Neutrophil (primary cell): ENCODE data around the gene MRPL33.

Experiments
- H3K27ac ChIP-seq: fragments of 200-600 bp; sonication (generic); 2 replicates; pipeline ENCODE4 v1.5.1; 2016; ENCODE audit warnings: mild to moderate bottlenecking, moderate library complexity
- H3K27me3 ChIP-seq: fragments of 200-600 bp; sonication (generic); 2 replicates; pipeline ENCODE4 v1.6.0; 2016; ENCODE audit warnings: mild to moderate bottlenecking
- H3K36me3 ChIP-seq: fragments of 200-600 bp; sonication (generic); 2 replicates; pipeline ENCODE4 v1.5.1; 2017
- H3K4me1 ChIP-seq, 2 experiments: fragments of 200-600 bp in 1 of 2; sonication (generic) in 1 of 2; 1 replicate in 1 of 2; 2 replicates in 1 of 2; pipeline versions ENCODE4 v1.5.1 to v1.6.1; 2013 to 2016; ENCODE audit warnings: low read depth in 1 of 2, low read length in 1 of 2, mild to moderate bottlenecking in 1 of 2, moderate library complexity in 1 of 2; ENCODE audit not compliant: control insufficient read depth in 1 of 2, insufficient read depth in 1 of 2
- H3K4me3 ChIP-seq, 2 experiments: fragments of 200-600 bp in 1 of 2; sonication (generic) in 1 of 2; 1 replicate in 1 of 2; 2 replicates in 1 of 2; pipeline ENCODE4 v1.5.1; 2013 to 2016; ENCODE audit warnings: low read depth in 1 of 2, low read length in 1 of 2, mild to moderate bottlenecking in 1 of 2, moderate library complexity in 1 of 2
- H3K9me3 ChIP-seq: fragments of 200-600 bp; sonication (generic); 2 replicates; pipeline ENCODE4 v1.5.1; 2016
- CTCF ChIP-seq: fragments of 200-600 bp; sonication (generic); IDR thresholded peaks from 2 replicates; pipeline ENCODE4 v1.5.1; 2016; ENCODE audit warnings: antibody characterized with exemption

The MRPL33 gene

GRCh38 chr2:27803046-27803445 is 31.5 kb downstream of the MRPL33 start:
- TF ChIP-seq CTCF = no peak
- Histone ChIP-seq H3K9me3 (no peaks in the 10 kb centered on the region), H3K4me1 (peaks cover 0 to 3% of the 10 kb centered on the region in 2 experiments), H3K27me3 (no peaks in the 10 kb centered on the region), H3K27ac (no peak overlapping the region), H3K4me3 (no peak overlapping the region), H3K36me3 (no peaks in the 10 kb centered on the region)

GRCh38 chr2:27804146-27804545 is 32.6 kb downstream of the MRPL33 start:
- Histone ChIP-seq H3K4me3 (no peak overlapping the region), H3K36me3 (no peaks in the 10 kb centered on the region), H3K27me3 (no peaks in the 10 kb centered on the region), H3K4me1 (peaks cover 4% of the 10 kb centered on the region in 2 experiments), H3K9me3 (no peaks in the 10 kb centered on the region), H3K27ac (no peak overlapping the region)
- no peak for TF ChIP-seq CTCF

- Histone ChIP-seq H3K4me1 (peaks cover 14% of the 10 kb centered on the region in 2 experiments), H3K4me3 (no peak overlapping the region), H3K36me3 (no peaks in the 10 kb centered on the region), H3K27ac (no peak overlapping the region), H3K9me3 (no peaks in the 10 kb centered on the region), H3K27me3 (no peaks in the 10 kb centered on the region)
- no peak for TF ChIP-seq CTCF
Observed at GRCh38 chr2:27805180-27805579, 33.7 kb downstream of the MRPL33 start.

GRCh38 chr2:27806311-27807059 is 35.0 kb downstream of the MRPL33 start:
- no peaks in the 10 kb centered on the region for H3K27me3 ChIP-seq
- H3K4me1 ChIP-seq = peaks cover 26% of the 10 kb centered on the region in 2 experiments
- no peak overlapping the region for H3K27ac ChIP-seq
- H3K4me3 ChIP-seq = no peak overlapping the region
- TF ChIP-seq CTCF = no peak
- no peaks in the 10 kb centered on the region for H3K36me3 ChIP-seq
- H3K9me3 ChIP-seq = no peaks in the 10 kb centered on the region

- Histone ChIP-seq H3K36me3 (no peaks in the 10 kb centered on the region), H3K4me1 (peaks cover 30 to 31% of the 10 kb centered on the region in 2 experiments), H3K27me3 (no peaks in the 10 kb centered on the region), H3K27ac (no peak overlapping the region), H3K4me3 (no peak overlapping the region), H3K9me3 (no peaks in the 10 kb centered on the region)
- TF ChIP-seq CTCF = no peak
Observed at GRCh38 chr2:27807476-27807875, 36.0 kb downstream of the MRPL33 start.
